ENCODE measurements around the gene PSTPIP1. TPM values are rescaled to one million over a fixed set of nuclear protein-coding genes. Genes with fewer than 3 reads are reported as not detected.
"Not testable (repeated sequence)": the region's sequence is repeated elsewhere in the genome, so short reads cannot be mapped to it uniquely, and the experiment has no call there.

The PSTPIP1 gene
- total RNA-seq, 2 experiments from 2014 or later, result 113 to 121 TPM

GRCh38 chr15:76963596-76963995, 31.3 kb upstream of the PSTPIP1 start:
- Mint-ChIP-seq H3K27me3 (peaks cover 10% of the 10 kb centered on the region), H3K36me3 (ENCODE audit: low read depth) (no peaks in the 10 kb centered on the region), H3K4me3 (no peak overlapping the region), H3K4me1 (ENCODE audit: low read depth) (no peaks in the 10 kb centered on the region), H3K9me3 (no peaks in the 10 kb centered on the region), H3K27ac (no peak overlapping the region)
- POLR2A ChIA-PET, result interaction anchor here (1.4 kb wide), 1 partner anchor 23 kb away, joined by 3 read pairs; no protein-coding TSS in a partner anchor
- no peak for ATAC-seq
- no peak for TF ChIP-seq CTCF (IDR thresholded peaks at IDR 0.05)
- CTCF ChIA-PET, result interaction anchor here (1.1 to 4.2 kb wide), 3 partner anchors 10 to 61 kb away, joined by 3 to 41 read pairs (median 5); no protein-coding TSS in a partner anchor
- intact Hi-C loops (cut with micrococcal nuclease), result no loop called here
- no peak for DNase-seq

- no peak for DNase-seq
- Mint-ChIP-seq H3K36me3 (ENCODE audit: low read depth) (no peaks in the 10 kb centered on the region), H3K27me3 (peaks cover 10% of the 10 kb centered on the region), H3K4me1 (ENCODE audit: low read depth) (no peaks in the 10 kb centered on the region), H3K27ac (no peak overlapping the region), H3K9me3 (no peaks in the 10 kb centered on the region), H3K4me3 (no peak overlapping the region)
- ChIA-PET CTCF (interaction anchor here (0.5 to 4.2 kb wide), 4 partner anchors 10 to 60 kb away, joined by 3 to 41 read pairs (median 5); no protein-coding TSS in a partner anchor), POLR2A (interaction anchor here (0.6 to 1.9 kb wide), 3 partner anchors 10 to 131 kb away, joined by 3 to 6 read pairs (median 3); no protein-coding TSS in a partner anchor)
- intact Hi-C loops (cut with micrococcal nuclease), result no loop called here
- no peak for TF ChIP-seq CTCF (IDR thresholded peaks at IDR 0.05)
- no peak for ATAC-seq
These were observed 30.8 kb upstream of the PSTPIP1 start for GRCh38 chr15:76964157-76964556.

- H3K9me3 Mint-ChIP-seq; H3K27me3 Mint-ChIP-seq; POLR2A ChIA-PET; H3K27ac Mint-ChIP-seq; H3K4me1 Mint-ChIP-seq (ENCODE audit: low read depth); ATAC-seq; H3K4me3 Mint-ChIP-seq; CTCF ChIA-PET; H3K36me3 Mint-ChIP-seq (ENCODE audit: low read depth); intact Hi-C loops (cut with micrococcal nuclease); DNase-seq: not testable (repeated sequence)
These were observed 28.9 kb upstream of the PSTPIP1 start for GRCh38 chr15:76966051-76966450.

GRCh38 chr15:76967067-76967466, 27.9 kb upstream of the PSTPIP1 start:
- no peak overlapping the region for H3K27ac Mint-ChIP-seq
- no peak for TF ChIP-seq CTCF (IDR thresholded peaks at IDR 0.05)
- H3K4me3 Mint-ChIP-seq, result no peak overlapping the region

GRCh38 chr15:76968306-76968705, 26.6 kb upstream of the PSTPIP1 start:
- ATAC-seq, result no peak
- ChIA-PET CTCF (interaction anchor here (1.1 to 1.4 kb wide), 2 partner anchors 60 to 575 kb away, joined by 3 read pairs; no protein-coding TSS in a partner anchor), POLR2A (no interaction called here)
- Mint-ChIP-seq H3K4me3 (no peak overlapping the region), H3K9me3 (no peaks in the 10 kb centered on the region), H3K27me3 (peaks cover 5% of the 10 kb centered on the region), H3K27ac (no peak overlapping the region), H3K4me1 (ENCODE audit: low read depth) (peaks cover under 1% of the 10 kb centered on the region), H3K36me3 (ENCODE audit: low read depth) (no peaks in the 10 kb centered on the region)
- no peak for TF ChIP-seq CTCF (IDR thresholded peaks at IDR 0.05)
- intact Hi-C loops (cut with micrococcal nuclease), result no loop called here
- DNase-seq, result no peak

More at GRCh38 chr15:76967067-76967466, 27.9 kb upstream of the PSTPIP1 start:
- CTCF ChIA-PET, result interaction anchor here (0.6 to 1.4 kb wide), 3 partner anchors 128 to 576 kb away, joined by 3 read pairs; no protein-coding TSS in a partner anchor
- no peaks in the 10 kb centered on the region for H3K4me1 Mint-ChIP-seq (ENCODE audit: low read depth)
- POLR2A ChIA-PET, result no interaction called here
- no peak for DNase-seq
- no peaks in the 10 kb centered on the region for H3K9me3 Mint-ChIP-seq
- intact Hi-C loops (cut with micrococcal nuclease), result no loop called here
- H3K27me3 Mint-ChIP-seq, result peaks cover 10% of the 10 kb centered on the region
- H3K36me3 Mint-ChIP-seq (ENCODE audit: low read depth), result no peaks in the 10 kb centered on the region
- no peak for ATAC-seq
